ENCODE results near the gene KCNIP3.

KCNIP3 gene

GRCh38 chr2:95329891-95330793 is 33.0 kb downstream of the KCNIP3 start:
- no peak for DNase-seq (ENCODE audit: low read depth in 3 of 3)

GRCh38 chr2:95330794-95331338 is 33.7 kb downstream of the KCNIP3 start:
- DNase-seq (ENCODE audit: low read depth in 3 of 3): no peak

GRCh38 chr2:95331606-95332005 is 34.5 kb downstream of the KCNIP3 start:
- no peak for DNase-seq (ENCODE audit: low read depth in 3 of 3)

DNA sequence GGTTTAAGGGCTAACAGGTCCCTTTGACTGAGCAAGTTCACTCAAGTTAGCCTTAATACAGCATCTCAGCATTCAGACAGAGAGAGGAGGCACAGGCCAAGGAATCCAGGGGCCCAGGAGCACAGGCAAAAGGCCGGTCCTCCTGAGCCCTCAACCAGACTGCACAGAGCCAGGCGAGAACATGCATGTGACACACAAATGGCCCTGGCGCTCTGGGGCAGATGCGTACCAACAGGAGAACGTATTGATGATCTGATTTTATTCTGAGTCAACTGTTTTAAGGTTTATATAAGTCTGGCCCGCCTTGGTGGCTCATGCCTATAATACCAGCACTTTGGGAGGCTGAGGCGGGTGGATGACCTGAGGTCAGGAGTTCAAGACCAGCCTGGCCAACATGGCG is 34.9 kb downstream of the KCNIP3 start:
- no peak for DNase-seq (ENCODE audit: low read depth in 3 of 3)

DNA sequence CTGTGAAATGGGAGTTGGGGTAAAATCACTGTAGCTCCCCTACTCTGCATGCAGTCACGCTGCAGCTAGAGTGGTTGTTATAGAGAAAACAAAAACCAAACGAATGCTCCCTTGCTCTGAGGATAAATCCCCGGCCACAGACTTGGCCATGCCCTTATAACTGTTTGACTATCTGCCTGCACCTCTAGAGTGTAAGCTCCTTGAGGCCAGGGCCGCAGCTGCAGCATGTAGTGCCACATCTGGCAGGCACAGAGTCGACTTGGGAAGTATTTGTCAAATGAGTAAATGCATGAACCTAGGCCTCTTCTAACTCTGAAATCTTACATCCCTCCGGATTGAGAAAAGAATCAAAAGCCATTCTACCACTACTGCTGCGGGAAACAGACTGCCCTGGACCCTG is 35.9 kb downstream of the KCNIP3 start:
- no peak for DNase-seq (ENCODE audit: low read depth in 3 of 3)

DNA sequence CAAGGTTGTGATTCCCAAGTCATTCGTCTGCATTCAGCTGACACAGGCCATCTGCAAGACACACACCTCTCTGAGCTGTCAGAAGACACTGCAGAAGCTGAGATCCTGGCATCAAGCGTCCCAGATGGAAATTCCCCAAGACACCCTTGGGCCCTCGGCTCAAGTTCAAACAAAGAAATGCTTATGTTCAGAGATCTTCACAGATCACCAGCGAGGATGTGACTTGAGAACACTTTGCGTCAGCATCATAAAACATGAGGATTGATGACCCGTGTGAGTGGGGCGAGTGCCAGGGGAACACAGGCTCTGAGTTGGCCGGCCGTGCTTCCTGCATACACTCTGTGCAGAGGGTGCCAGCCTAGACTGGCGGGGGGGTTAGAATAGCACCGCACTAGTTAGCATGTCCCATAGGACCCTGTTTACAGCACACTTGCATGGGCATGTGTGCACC is 36.8 kb downstream of the KCNIP3 start:
- no peak for DNase-seq (ENCODE audit: low read depth in 3 of 3)

GRCh38 chr2:95334916-95335641 is 37.9 kb downstream of the KCNIP3 start:
- DNase-seq (ENCODE audit: low read depth in 3 of 3): no peak

- DNase-seq (ENCODE audit: low read depth in 3 of 3): no peak
Measured at GRCh38 chr2:95336406-95336805, 39.3 kb downstream of the KCNIP3 start.

GRCh38 chr2:95337829-95338228 is 40.7 kb downstream of the KCNIP3 start:
- no peak for DNase-seq (ENCODE audit: low read depth in 3 of 3)

GRCh38 chr2:95342556-95343320 is 45.6 kb downstream of the KCNIP3 start:
- no peak for DNase-seq (ENCODE audit: low read depth in 3 of 3)

DNA sequence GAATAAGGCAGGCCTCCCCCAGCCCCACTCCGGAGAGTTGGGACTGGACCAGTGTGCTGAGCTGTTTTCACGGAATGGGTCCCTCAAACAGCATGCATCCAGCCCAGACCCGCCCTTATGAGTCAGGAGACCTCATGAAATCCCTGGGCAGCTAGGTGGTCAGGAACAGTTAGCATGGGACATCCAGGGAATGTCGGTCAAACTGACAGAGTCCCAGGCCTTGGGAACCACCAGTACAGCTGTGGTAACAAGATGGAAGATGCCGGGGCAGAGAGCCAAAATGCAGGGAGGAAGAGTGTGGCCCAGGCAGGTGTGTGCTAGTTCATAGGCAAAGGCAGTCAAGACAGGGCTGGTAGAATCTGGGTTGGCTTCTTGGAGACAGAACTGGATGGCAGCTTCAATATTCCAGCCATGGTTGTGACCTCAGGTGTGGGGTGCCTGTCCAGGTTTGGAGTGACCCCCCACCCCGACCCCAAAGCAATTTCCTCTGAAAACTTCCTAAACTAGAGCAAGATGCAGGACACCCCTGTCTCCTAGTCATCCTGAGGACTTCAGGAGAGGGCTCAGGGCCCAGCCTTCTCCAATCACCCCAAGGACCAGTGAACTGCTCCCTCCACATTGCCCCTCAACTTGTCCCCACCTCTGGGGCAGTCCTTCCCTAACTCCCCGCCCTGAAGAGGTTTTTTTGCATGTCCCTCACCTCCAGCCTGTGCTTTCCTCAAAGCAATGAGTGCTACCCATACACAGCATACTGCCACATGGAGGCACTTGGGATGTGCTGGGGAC is 46.5 kb downstream of the KCNIP3 start:
- DNase-seq (ENCODE audit: low read depth in 3 of 3): no peak

GRCh38 chr2:95344215-95344583 is 47.1 kb downstream of the KCNIP3 start:
- no peak for DNase-seq (ENCODE audit: low read depth in 3 of 3)

- no peak for DNase-seq (ENCODE audit: low read depth in 3 of 3)
Measured at GRCh38 chr2:95344656-95345055, 47.5 kb downstream of the KCNIP3 start.

DNA sequence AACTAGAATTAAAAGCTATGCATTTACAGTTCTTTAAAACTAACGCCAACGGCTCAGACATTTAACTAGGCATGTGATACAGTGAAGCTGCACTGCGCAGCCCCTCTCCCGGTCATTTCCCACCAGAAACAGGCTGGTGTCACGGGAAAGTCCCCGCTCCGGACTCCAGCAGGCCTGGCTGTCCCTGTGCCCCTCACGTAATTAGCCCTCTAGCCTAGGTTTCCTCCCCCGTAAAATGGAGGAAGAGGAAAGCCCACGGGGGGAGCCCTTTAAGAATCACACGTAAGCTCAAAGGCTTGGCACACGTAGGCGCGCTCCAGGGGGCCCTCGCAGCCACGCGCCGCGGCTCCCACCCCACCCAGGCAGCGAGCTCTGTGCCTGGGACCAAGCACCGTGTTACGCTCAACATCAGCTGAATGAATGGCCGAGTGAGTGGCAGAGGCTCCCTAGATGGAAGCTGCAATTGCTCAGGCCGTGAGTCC is 48.0 kb downstream of the KCNIP3 start:
- DNase-seq (ENCODE audit: low read depth in 3 of 3): no peak

DNA sequence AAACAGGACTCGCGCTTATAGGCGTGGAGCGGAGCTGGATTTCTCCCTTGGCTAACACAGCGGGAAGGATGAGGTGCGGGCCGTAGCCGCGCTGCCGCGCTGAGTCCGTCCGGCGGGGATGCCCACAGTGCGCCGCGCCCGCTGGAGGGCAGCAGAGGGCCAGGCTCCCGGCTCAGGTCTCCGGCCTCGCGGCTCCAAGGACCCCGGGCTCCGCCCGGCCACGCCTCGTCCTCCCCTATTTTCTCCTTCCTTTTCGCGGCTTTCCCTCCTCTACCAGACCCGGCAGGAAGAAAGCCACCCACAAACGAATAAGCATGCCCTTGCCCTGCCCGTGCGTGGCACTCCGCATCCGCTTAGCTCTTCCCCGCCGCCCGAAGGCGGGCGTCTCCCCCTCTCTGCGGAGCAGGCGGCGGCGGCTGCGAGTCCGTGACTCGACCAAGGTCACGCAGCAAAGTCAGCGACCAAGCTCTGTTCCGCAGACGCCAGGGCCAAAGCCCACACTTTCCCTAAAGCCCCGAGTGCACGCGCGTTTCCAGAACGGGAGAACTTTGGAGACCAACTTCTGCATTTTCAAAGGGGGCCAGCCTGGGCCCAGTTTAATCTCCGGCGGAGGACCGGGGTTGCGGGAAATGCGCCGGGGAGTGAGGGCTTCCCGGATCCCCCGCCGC is 48.5 kb downstream of the KCNIP3 start:
- DNase-seq (ENCODE audit: low read depth in 3 of 3): peak; percentile 24 to 72 (median 32)

DNA sequence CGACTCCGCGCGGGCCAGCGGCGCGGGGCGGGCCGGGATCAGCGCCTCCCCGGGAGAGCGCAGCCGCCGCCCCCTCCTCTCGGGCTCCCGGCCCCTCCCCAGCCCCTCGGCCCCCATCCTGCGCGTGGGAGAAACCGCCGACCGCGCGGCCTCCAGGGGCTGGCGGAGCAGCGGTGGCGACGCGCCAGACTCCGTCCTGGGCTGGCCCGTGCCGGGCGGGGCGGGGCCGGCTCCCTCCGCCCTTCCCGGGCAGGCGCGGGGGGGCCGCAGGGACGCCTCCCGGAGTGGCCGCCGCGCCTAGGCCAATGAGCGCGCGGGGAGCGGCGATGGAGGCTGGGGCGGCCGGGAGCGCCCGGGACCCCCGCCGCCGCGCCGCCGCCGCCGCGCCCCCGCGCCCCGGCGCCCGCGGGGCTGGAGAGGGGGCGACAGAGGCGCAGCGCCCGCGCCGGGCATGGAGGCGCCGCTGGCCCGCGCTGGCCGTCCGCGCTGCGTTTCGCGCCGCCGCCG is 49.1 kb downstream of the KCNIP3 start:
- DNase-seq (ENCODE audit: low read depth in 3 of 3): peak in 1 of 3 experiments; percentile 26

GRCh38 chr2:95346738-95347671 is 49.9 kb downstream of the KCNIP3 start:
- no peak for DNase-seq (ENCODE audit: low read depth in 3 of 3)

DNA sequence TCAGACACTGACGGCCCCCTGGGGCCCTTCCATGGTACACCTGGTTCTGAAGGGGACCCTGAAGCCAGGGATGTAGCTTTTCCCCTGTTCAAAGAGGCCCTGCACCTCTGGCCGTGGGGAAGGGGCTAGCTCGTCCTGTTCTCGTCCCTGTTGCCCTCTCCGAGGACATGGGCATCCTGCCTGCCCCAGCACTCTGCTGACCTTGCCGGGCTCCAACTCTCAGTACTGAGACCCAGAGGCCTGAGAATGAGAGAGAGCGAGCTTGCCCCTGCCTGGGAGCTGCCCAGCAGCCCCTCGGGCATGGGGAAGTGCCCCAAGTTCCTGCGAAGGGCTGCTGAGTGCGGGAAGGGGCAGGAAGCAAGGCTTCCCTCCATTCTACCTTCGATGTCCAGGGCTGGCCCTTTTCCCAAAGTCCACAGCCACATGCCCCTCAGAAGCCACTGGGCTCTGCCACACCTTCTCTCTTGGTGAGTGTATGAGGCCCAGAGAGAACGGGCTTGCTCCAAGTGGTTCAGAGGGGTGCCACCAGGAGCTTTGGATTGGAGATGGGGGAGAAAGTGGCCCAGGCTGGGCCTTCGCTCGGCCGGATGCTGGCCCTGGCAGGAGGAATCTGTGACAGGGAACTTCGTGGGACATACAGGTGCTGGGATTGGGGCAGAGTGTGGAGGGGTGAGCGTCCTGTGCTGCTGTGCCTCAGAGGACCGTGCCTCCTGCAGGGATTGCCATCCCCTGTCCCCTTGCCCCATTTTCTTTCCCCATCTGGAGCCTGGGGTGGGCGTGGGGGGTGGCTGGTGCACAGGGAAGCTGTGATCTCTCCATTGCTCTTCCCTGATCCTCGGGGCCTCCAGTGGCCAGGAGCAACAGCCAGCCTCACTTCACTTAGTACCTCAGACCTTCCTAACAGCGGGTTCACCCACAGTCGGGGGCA is 50.8 kb downstream of the KCNIP3 start:
- no peak for DNase-seq (ENCODE audit: low read depth in 3 of 3)
